Eye (tissue), 1 donor: ENCODE data around the gene C20orf204.
A peak's percentile ranks its signal among the peaks of the same experiment; 100 is the strongest.

Experiments used
- DNase-seq: peaks from one replicate; pipeline ENCODE4 v3.0.0-alpha.2; 2015

C20orf204 gene

DNA sequence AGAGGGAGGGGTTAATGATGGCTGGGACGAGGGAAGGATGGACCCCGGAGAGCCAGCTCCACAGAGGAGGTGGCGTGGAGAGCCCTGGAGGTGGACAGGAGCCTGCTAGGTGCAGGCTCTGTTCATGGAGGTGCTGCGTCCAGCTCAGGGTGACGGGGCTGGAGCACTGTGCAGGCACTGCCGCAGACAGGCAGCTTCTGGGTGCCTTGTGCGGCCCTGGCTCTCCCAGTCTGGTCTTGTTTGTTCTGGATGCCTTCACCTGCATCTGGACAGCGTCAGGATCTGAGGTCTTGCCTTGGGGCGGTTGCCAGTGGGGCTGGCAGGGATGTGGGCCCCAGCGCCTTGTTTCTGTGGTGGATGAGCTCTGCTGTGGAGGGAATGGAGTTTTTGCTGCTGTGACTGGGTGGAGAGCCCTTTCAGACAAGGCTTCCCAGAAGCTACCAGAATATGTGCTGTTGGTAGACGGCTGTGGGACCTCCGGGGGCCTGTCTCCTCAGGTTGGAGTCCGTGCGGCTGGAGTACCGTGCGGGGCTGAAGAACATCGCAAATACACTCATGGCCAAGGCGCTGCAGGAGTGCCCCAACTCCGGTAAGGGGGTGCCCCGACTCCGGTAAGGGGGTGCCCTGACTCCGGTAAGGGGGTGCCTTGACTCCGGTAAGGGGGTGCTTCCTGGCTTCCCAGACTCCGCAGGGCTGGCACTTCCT is 7.8 kb upstream of the C20orf204 start:
- no peak for DNase-seq

DNA sequence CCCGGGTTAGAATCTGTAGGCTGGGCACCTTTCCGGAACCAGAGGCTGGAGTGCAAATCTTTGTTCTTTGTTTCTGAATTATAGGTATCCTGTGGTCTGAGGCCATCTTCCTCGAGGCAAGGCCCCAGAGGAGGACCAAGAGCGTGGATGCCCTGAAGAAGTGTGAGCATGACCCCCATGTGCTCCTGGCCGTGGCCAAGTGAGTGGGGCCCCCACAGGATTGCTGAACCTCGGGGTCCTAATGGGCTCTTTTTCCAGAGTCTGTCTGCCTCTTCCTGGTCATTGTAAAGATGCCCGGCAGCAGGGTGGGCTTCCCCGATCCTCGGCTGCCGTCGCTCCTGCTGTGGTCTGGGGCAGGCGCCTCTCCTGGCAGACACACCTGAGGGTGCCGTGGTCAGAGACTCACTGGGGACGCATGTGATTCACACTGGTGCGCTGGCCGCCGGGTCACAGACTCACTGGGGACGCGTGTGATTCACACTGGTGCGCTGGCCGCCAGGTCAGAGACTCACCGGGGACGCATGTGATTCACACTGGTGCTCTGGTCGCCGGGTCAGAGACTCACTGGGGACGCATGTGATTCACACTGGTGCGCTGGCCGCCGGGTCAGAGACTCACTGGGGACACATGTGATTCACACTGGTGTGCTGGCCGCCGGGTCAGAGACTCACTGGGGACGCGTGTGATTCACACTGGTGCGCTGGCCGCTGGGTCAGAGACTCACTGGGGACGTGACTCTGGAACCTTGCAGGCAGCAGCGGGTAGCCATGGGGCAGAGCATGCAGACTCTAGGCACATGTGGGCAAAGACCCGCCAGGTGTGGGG is 6.5 kb upstream of the C20orf204 start:
- no peak for DNase-seq

GRCh38 chr20:64030371-64031134 is 5.4 kb upstream of the C20orf204 start:
- DNase-seq = no peak

DNA sequence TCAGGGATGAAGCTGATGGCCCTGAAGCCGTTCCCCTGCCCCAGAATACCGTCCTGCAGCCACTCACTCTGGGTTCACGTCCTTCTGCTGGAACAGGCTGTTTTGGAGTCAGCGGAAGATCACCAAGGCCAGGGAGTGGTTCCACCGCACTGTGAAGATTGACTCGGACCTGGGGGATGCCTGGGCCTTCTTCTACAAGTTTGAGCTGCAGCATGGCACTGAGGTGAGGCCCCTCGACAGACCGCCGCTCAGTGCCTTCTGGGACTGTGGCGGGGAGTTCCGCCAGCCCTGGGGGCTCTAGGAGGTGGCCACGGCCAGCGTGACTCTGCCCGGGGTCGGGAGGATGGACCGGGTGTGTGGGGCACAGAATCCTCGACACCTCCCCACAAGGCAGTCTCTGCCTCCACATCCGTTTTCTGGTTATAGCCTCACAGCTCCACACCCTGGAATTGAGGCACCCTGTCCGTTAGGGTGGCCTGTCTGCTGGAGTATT is 4.1 kb upstream of the C20orf204 start:
- no peak for DNase-seq

GRCh38 chr20:64032706-64033624 is 3.0 kb upstream of the C20orf204 start:
- DNase-seq = no peak

DNA sequence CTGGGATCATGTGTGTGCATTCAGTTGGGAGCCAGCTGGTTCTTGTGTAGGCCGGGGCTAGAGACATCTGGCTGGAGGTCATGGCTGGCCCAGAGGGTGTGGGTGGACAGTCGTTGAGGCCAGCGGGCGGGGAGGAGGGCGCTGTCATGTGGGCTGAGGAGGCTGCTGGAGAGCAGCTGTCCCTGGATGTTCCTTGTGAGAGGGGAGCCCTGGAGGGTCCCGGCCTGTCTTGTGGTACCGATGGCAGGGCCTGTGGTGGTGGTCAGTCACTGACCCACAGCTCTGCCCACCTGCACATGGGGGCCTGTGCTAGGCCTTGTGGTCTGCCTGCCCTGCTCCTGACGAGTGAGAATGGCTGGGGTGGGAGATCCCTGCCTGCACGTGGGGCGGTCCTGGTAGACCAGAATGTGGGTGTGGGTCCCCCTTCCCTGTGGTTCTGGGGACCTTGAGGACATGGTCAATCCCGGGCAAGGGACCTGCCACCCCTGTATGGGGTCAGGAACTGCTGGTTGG is 1.9 kb upstream of the C20orf204 start:
- DNase-seq = no peak

DNA sequence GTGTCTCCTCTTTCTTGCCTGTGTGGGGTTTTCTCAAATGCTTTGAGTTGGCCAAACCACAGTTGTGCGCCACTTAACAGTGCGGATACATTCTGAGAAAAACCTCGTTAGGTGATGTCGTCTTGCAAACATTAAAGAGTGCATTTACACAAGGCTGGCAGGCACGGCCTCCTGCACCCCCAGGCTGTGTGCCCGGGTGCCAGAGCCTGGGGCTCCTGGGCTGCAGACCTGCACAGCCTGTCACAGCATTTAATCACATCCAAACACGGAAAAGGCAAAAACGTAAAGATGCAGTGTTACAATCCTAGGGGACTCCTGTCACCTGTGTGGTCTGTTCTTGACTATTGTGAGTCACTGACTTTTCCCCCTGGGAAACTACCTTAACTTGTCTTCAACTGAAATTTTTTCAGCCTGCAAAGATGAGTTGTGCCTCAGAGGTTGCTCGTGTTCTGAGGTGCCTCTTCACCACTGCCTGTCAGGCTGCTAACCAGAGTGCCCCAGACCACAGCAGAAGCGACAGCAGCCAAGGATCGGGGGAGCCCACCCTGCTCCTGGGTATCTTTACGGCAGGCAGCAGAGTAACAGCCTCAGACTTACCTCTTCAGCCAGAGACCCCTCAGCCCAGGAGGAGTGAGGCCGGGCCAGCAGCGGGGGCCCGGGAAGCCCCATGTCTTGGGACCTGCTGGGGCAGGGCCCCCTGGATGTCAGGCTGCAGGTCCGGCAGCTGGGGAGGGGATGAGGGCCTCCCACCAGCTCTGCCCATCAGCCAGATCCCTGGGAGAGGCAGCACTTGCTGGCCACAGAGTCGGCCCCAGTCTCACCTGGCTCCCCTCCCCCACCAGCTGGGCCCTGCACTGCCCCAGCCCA is 683 bp upstream of the C20orf204 start:
- no peak for DNase-seq

DNA sequence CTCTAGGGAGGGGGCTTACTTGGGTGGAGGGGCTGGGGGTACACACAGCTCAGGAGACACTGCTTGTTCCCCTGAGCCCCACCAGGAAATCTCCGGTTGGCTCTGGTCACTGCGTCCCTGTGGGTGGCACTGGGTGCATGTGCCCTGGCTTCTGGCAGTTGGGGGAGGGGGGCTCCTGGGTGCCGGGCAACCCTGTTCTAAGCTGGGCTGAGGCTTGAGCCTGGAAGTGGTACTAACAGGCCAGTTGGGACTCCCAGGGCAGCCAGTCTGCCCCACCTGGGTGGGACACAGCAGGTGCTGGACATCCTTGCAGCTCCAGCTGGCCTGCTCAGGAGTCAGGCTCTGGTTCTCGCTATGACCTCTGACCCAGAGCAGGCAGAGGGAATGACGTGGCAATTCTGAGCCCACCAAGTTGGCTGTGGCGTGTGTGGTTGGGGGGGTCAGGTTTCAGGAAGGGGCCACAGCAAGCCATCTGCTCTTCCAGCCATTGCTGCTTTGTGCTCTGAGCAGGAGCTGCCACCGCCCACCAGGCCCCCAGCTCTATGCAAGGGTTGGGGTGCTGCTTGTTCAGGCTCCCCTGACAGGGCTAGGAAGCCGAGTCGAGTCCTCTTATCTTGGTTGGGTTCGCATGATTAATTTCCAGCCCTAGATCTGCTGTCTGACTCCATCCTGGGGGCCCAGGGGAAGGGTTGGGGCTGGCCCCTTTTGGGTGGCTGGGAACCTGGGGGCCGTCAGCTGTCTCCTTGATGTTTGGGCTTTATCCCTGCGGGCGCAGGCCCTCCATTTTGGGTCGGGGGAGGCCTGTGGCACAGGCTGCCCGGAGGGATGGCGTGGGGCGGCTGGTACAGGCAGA is 590 bp downstream of the C20orf204 start:
- no peak for DNase-seq

- no peak for DNase-seq
These were observed 1.2 kb downstream of the C20orf204 start for GRCh38 chr20:64037199-64037497.

DNA sequence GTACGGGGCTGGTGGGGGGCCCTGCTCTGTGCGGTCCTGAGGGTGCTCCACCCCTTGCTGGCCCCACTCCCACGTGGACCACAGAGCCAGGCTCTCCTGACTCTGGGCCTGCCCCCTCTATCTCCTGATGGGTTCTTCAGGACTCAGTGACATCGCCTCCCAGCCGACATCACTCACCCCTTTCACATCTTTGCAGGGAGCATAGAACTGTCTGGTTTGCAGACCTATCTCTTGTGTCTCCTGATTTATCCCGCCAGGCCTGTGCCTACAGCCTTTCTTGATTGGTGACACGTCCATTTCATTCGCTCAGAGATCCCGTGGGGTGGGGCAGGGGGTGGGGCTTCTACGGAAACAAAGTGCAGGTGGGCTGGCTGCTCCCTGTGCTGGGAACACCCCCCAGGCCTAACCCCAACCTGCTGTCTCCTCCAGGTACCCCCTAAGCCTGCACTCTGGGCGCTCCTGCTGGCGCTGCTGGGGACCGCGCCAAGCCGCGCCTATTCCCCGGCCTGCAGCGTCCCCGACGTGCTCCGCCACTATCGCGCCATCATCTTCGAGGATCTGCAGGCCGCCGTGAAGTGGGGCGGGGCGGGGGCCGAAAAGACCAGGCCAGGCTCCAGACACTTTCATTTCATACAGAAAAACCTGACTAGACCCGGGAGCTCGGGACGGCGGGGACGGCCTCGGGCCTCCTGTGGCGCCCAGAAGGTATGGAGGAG is 1.7 kb downstream of the C20orf204 start:
- DNase-seq = no peak

GRCh38 chr20:64038224-64038564 is 2.2 kb downstream of the C20orf204 start:
- DNase-seq = no peak

DNA sequence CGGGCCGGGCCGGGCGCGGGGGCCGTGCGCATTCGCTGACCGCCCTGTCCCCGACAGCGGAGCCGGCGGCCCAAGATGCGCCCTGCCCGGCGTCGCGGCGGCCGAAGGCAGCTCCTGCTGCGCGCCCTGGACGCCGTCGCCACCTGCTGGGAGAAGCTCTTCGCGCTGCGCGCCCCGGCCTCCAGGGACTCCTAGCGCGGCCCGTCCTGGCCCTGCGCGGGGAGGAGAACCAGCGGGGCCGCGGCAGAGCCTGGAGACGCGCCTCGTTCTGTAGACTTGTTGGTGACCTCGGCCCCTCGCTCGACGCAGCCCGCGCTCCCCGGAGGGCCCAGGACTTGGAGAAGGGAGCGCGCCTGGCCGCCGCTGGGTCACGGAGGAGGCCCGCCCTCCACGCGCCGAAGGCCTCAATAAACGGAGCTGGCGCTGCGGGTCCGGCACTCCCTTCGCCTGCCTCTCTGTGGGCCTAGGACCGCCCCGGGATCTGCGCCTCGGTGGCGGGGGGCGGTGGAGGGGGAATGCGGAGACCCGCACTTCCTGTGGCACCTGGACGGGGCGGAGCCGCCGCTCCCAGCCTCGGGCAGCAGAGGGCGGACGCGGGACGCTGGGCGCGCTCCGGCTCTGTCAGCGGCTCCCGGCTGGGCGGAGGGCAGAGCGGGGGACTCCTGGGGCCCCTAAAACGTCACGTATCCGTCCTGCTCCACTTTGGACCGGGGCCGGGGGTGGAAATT is 2.7 kb downstream of the C20orf204 start:
- DNase-seq = peak; percentile 84

DNA sequence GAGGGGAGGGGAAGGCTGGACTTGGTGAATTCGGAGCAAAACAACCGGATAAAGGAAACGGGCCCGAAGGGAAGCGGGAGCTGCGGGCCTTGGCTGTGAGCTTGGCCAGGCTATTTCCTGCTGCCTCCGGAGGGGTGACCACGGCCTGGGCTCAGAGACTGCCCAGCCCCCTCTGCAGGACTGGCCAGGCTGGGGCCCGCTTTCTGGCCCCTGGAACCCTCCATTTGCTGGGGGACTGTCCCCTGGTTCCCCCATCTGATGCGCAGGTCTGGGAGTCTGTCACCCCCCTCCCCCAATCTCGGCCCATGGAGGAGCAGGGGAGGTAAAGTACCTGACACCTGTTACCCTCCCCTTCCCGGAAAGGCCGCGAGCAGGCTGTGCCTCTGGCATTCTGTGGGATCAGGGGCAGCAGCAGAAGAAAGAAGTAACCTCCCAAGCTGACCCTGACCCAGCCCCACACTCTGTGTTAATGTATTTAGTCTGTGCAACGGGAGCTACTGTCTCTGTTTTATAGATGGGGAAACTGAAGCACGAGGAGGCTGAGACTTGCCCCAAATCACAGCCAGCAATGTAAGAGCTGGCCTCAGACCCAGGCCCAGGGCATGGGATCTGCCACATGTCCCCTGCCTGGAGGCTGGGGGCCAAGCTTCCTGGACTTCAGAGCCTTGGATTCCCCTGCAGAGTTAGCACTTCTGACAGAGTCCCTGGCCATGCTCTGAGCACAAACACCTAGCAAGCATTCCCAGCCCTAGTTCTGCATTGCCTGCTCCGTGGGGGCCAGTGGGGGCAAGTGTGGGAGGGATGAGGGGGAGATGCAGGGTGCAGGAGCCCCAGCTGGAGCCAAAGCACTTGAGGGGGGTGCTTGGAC is 3.5 kb downstream of the C20orf204 start:
- no peak for DNase-seq

GRCh38 chr20:64040231-64041039 is 4.5 kb downstream of the C20orf204 start:
- DNase-seq = no peak

- DNase-seq = no peak
These were observed 5.2 kb downstream of the C20orf204 start for GRCh38 chr20:64041040-64041780.

- DNase-seq = no peak
These were observed 5.7 kb downstream of the C20orf204 start for GRCh38 chr20:64041781-64042053.
